ENCODE results near the gene ZFAND3.

- TF ChIP-seq CTCF (IDR thresholded peaks at IDR 0.05) = no peak
- no peak for TF ChIP-seq POLR2A (IDR thresholded peaks at IDR 0.05)
- no peak for TF ChIP-seq EP300 (IDR thresholded peaks at IDR 0.05)
These were observed 162.8 kb downstream of the ZFAND3 start for GRCh38 chr6:37982317-37982716.
